Thoracic aorta (tissue), 2 donors: ENCODE results near the gene RAI1. TPM values are rescaled to one million over a fixed set of nuclear protein-coding genes. Genes with fewer than 3 reads are reported as not detected.

Source experiments
- ATAC-seq: fragments of 150-250 bp; one replicate; pipeline ENCODE4 v1.8.0; 2017; ENCODE audit warnings: low read depth; ENCODE audit not compliant: insufficient number of reproducible peaks, low FRiP score
- DNase-seq: peaks from one replicate; pipeline ENCODE4 v3.0.0-alpha.2; 2020; ENCODE audit warnings: low spot score
- H3K27ac ChIP-seq, 2 donors: fragments of 200-600 bp; sonication (generic); 1 replicate in 1 of 2; 2 replicates in 1 of 2; pipeline ENCODE4 v1.5.1; 2016; ENCODE audit warnings: mild to moderate bottlenecking in 2 of 2, moderate library complexity in 2 of 2
- H3K27me3 ChIP-seq: fragments of 200-600 bp; sonication (generic); replicated peaks from 2 replicates; pipeline ENCODE4 v1.6.0; 2016; ENCODE audit warnings: mild to moderate bottlenecking; ENCODE audit not compliant: insufficient read depth
- H3K36me3 ChIP-seq: fragments of 200-600 bp; sonication (generic); one replicate; pipeline ENCODE4 v1.5.1; 2016
- H3K4me1 ChIP-seq, 2 donors: fragments of 200-600 bp; sonication (generic); 1 replicate in 1 of 2; 2 replicates in 1 of 2; pipeline versions ENCODE4 v1.5.1 to v1.6.0; 2016; ENCODE audit warnings: low read depth in 2 of 2, mild to moderate bottlenecking in 1 of 2; ENCODE audit not compliant: control insufficient read depth in 1 of 2
- H3K4me3 ChIP-seq: fragments of 200-600 bp; sonication (generic); 2 replicates; pipeline ENCODE4 v1.5.1; 2016; ENCODE audit warnings: mild to moderate bottlenecking
- H3K9me3 ChIP-seq: fragments of 200-600 bp; sonication (generic); 2 replicates; pipeline ENCODE4 v1.5.1; 2016
- total RNA-seq, 2 donors: library from RNA; depleted of rRNA; stranded (reverse); fragments of >200 nt; gene quantifications; one replicate each; pipeline versions ENCODE4 v1.1.0 to v1.2.3, GENCODE V29; 2016
- TF ChIP-seq, protein P1 (sequence below): fragments of 200-600 bp; sonication (generic); IDR thresholded peaks from one replicate; pipeline ENCODE4 v1.5.1; 2019; ENCODE audit warnings: antibody characterized with exemption

RAI1 gene
- total RNA-seq, 2 donors from 2014 or later, result 21.0 to 31.5 TPM

- H3K4me3 ChIP-seq, result no peak overlapping the region
- ATAC-seq, result no peak
- no peaks in the 10 kb centered on the region for H3K27me3 ChIP-seq
- H3K9me3 ChIP-seq, result no peaks in the 10 kb centered on the region
- TF ChIP-seq, protein P1, sequence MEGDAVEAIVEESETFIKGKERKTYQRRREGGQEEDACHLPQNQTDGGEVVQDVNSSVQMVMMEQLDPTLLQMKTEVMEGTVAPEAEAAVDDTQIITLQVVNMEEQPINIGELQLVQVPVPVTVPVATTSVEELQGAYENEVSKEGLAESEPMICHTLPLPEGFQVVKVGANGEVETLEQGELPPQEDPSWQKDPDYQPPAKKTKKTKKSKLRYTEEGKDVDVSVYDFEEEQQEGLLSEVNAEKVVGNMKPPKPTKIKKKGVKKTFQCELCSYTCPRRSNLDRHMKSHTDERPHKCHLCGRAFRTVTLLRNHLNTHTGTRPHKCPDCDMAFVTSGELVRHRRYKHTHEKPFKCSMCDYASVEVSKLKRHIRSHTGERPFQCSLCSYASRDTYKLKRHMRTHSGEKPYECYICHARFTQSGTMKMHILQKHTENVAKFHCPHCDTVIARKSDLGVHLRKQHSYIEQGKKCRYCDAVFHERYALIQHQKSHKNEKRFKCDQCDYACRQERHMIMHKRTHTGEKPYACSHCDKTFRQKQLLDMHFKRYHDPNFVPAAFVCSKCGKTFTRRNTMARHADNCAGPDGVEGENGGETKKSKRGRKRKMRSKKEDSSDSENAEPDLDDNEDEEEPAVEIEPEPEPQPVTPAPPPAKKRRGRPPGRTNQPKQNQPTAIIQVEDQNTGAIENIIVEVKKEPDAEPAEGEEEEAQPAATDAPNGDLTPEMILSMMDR, result no peak
- H3K27ac ChIP-seq, result no peak overlapping the region
- no peaks in the 10 kb centered on the region for H3K36me3 ChIP-seq
- no peak for DNase-seq
- H3K4me1 ChIP-seq, result peaks cover 19 to 58% of the 10 kb centered on the region in 2 donors
Measured at GRCh38 chr17:17699491-17699890, 18.2 kb downstream of the RAI1 start.

DNA sequence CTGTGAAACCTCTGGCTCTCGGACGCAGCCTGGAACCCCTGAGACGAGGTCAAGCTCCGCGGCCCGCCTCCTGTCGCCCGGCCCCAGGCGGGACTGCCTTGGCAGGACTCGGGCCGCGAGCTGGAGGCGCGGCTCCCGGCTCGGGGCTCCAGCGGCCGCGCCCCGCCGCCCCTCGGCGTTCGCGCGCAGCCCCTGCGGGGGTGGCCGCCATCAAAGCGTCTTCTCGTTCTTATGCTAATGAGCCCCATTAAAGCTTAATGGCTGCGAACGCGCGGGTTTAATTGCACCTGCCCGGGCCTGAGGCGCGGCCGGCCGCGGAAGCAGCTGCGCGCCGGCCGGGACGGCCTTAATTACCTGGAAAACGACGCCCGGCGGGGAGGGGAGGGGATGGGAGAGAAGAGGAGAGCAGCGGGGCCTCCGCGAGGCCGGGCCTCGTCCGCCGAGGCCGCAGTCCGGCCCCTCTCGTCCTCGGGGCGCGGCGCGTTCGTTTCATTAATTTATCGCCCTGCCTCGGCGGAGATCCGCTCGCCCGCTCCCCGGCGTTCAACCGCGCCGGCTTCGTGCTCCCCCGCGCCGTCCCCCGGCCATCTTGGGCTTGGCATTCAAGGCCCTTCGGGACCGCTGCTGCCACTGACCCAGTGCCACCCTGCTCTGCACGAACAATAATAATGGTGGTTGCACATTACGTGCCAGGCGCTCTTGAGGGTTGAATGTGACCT is 19.2 kb downstream of the RAI1 start:
- Histone ChIP-seq H3K27ac (peak overlapping the region in 1 of 2 donors; percentile 6), H3K4me1 (peaks cover 16 to 52% of the 10 kb centered on the region in 2 donors), H3K36me3 (no peaks in the 10 kb centered on the region), H3K9me3 (no peaks in the 10 kb centered on the region), H3K27me3 (no peaks in the 10 kb centered on the region), H3K4me3 (peak overlapping the region; percentile 67)
- TF ChIP-seq, protein P1, result no peak
- ATAC-seq (no peak), DNase-seq (no peak)

GRCh38 chr17:17701112-17701511 is 19.9 kb downstream of the RAI1 start:
- H3K27me3 ChIP-seq, result no peaks in the 10 kb centered on the region
- peak overlapping the region; percentile 67 for H3K4me3 ChIP-seq
- no peak overlapping the region for H3K27ac ChIP-seq
- H3K9me3 ChIP-seq, result no peaks in the 10 kb centered on the region
- TF ChIP-seq, protein P1, result no peak
- DNase-seq (no peak), ATAC-seq (no peak)
- peaks cover 9 to 45% of the 10 kb centered on the region in 2 donors for H3K4me1 ChIP-seq
- H3K36me3 ChIP-seq, result no peaks in the 10 kb centered on the region

- Histone ChIP-seq H3K27ac (no peak overlapping the region), H3K9me3 (no peaks in the 10 kb centered on the region), H3K27me3 (no peaks in the 10 kb centered on the region), H3K4me1 (peaks cover 3 to 40% of the 10 kb centered on the region in 2 donors), H3K36me3 (no peaks in the 10 kb centered on the region), H3K4me3 (no peak overlapping the region)
- DNase-seq, result no peak
- TF ChIP-seq, protein P1, result no peak
- no peak for ATAC-seq
Measured at GRCh38 chr17:17701658-17702057, 20.4 kb downstream of the RAI1 start.

DNA sequence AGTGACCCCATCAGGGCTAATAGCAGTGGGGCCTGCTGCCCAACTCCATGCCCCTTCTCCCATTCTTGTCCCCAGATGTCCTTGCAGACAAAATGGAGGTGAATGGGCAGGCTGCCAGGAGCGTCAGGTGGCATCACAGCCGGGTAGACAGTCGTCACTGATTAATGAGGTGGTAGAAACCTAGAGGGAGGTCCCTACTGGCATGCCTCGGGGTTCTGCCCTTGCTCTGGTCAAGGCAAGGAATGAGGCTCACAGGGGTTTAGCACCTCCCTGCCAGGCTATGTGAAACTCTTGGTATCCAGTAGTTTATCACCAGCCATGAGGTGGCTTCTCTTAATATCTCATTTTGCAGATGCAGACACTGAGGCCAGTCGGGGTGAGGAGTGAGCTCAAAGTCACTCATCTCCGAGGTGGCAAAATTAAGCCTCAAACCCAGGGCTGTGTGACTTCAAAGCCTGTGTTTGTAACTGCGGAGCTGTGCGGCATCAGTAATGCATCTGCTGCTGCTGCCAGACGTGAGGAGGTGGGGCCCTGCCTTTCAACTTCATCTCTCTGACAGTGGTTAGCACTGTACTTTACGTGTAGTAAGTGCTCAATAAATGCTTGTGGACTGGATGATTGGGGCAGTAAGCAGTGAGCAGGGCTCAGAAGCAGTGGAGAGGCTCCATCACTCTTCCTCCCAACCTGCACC is 21.3 kb downstream of the RAI1 start:
- TF ChIP-seq, protein P1, result no peak
- DNase-seq (no peak), ATAC-seq (no peak)
- H3K4me3 ChIP-seq, result no peak overlapping the region
- peaks cover 0 to 31% of the 10 kb centered on the region in 2 donors for H3K4me1 ChIP-seq
- no peaks in the 10 kb centered on the region for H3K27me3 ChIP-seq
- no peaks in the 10 kb centered on the region for H3K9me3 ChIP-seq
- no peak overlapping the region for H3K27ac ChIP-seq
- H3K36me3 ChIP-seq, result no peaks in the 10 kb centered on the region
